Stimulated activated CD8-positive, alpha-beta memory T cell treated with anti-CD3 and anti-CD28 coated beads, Interleukin-4, amount 100 ng/mL, for 24 hours (primary cell): ENCODE results near the gene ACP6.
"Not testable (repeated sequence)": the region's sequence is repeated elsewhere in the genome, so short reads cannot be mapped to it uniquely, and the experiment has no call there.

Experiments used
- DNase-seq: peaks from one replicate; pipeline ENCODE4 v3.0.0-alpha.2; 2020; ENCODE audit warnings: low read depth

Gene ACP6

GRCh38 chr1:147620543-147620942, 49.8 kb downstream of the ACP6 start:
- no peak for DNase-seq

- DNase-seq: no peak
These were observed 50.6 kb downstream of the ACP6 start for GRCh38 chr1:147619741-147620140.

- DNase-seq: no peak
These were observed 51.6 kb downstream of the ACP6 start for GRCh38 chr1:147618771-147619170.

GRCh38 chr1:147618077-147618569, 52.2 kb downstream of the ACP6 start:
- no peak for DNase-seq

- not testable (repeated sequence) for DNase-seq
These were observed 55.4 kb downstream of the ACP6 start for GRCh38 chr1:147614966-147615365.

- DNase-seq: no peak
These were observed 56.8 kb downstream of the ACP6 start for GRCh38 chr1:147613506-147613905.

GRCh38 chr1:147612366-147612765, 58.0 kb downstream of the ACP6 start:
- no peak for DNase-seq

GRCh38 chr1:147611586-147611985, 58.7 kb downstream of the ACP6 start:
- no peak for DNase-seq

GRCh38 chr1:147611021-147611426, 59.3 kb downstream of the ACP6 start:
- DNase-seq: no peak

GRCh38 chr1:147609358-147609757, 61.0 kb downstream of the ACP6 start:
- DNase-seq: no peak

- DNase-seq: no peak
These were observed 61.7 kb downstream of the ACP6 start for GRCh38 chr1:147608596-147608995.

GRCh38 chr1:147605591-147605990, 64.7 kb downstream of the ACP6 start:
- no peak for DNase-seq

- DNase-seq: no peak
These were observed 66.3 kb downstream of the ACP6 start for GRCh38 chr1:147603986-147604385.

GRCh38 chr1:147600119-147601111, 69.9 kb downstream of the ACP6 start:
- DNase-seq: no peak

- DNase-seq: peak; percentile 95
These were observed 70.8 kb downstream of the ACP6 start for GRCh38 chr1:147599362-147600118.

GRCh38 chr1:147598621-147599361, 71.5 kb downstream of the ACP6 start:
- DNase-seq: peak; percentile 26

- DNase-seq: no peak
These were observed 73.3 kb downstream of the ACP6 start for GRCh38 chr1:147597010-147597409.
